ENCODE measurements around the gene XPA.

Gene XPA

DNA sequence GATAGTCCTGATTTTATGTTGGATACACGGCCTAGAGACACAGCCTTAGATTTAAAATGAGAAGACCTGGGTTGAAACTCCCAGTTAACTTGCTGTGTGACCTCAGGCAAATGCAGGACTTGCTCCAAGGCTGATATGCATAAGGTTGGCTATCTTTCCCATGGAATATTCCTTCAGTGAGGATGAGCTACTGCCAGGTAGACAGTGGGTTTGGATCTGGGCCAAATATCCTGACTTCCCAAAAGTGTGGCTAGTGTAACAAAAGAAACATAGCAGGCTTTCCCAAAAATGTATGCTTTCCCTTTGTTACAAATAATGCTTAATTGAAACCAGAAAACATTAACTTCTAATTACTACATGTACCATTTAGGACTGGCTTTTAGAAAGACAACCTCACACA is 697 bp upstream of the XPA start:
- no peak for TF ChIP-seq CTCF (IDR thresholded peaks at IDR 0.05)

- TF ChIP-seq CTCF (IDR thresholded peaks at IDR 0.05) = no peak
Measured at GRCh38 chr9:97695995-97696802, 941 bp downstream of the XPA start.

- TF ChIP-seq CTCF (IDR thresholded peaks at IDR 0.05) = no peak
Measured at GRCh38 chr9:97695390-97695789, 1.8 kb downstream of the XPA start.

GRCh38 chr9:97694769-97695168 is 2.4 kb downstream of the XPA start:
- no peak for TF ChIP-seq CTCF (IDR thresholded peaks at IDR 0.05)

- TF ChIP-seq CTCF (IDR thresholded peaks at IDR 0.05) = no peak
Measured at GRCh38 chr9:97689401-97690180, 7.5 kb downstream of the XPA start.

GRCh38 chr9:97688654-97689053 is 8.5 kb downstream of the XPA start:
- no peak for TF ChIP-seq CTCF (IDR thresholded peaks at IDR 0.05)

DNA sequence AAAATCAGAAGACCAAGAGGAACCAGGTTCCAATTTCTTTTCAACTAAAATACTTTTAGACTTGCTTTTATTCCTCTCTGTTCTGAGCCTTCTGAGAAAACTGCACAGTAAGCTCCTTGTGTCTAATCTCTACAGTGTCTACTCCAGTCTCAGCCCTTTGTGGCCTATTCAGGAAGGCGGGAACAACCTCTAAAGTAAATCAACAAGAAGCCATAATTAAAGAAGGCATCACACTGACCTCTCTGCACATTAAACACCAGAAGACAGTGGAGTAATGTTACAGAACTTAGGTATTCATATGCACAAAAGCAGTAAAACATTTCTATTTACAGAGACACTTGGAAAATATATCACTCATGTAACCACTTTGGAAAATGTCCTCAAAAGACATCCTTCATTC is 14.9 kb downstream of the XPA start:
- no peak for TF ChIP-seq CTCF (IDR thresholded peaks at IDR 0.05)

Data from LNCAP (cell line).